Stimulated activated CD8-positive, alpha-beta memory T cell treated with anti-CD3 and anti-CD28 coated beads, Interleukin-15, amount 100 ng/mL, for 48 hours (primary cell): ENCODE data around the gene RPLP1.
A peak's percentile ranks its signal among the peaks of the same experiment; 100 is the strongest.

Source experiments
- DNase-seq, 2 donors: peaks; one replicate each; pipeline ENCODE4 v3.0.0-alpha.2; 2020; ENCODE audit warnings: low read depth in 2 of 2

Gene RPLP1

DNA sequence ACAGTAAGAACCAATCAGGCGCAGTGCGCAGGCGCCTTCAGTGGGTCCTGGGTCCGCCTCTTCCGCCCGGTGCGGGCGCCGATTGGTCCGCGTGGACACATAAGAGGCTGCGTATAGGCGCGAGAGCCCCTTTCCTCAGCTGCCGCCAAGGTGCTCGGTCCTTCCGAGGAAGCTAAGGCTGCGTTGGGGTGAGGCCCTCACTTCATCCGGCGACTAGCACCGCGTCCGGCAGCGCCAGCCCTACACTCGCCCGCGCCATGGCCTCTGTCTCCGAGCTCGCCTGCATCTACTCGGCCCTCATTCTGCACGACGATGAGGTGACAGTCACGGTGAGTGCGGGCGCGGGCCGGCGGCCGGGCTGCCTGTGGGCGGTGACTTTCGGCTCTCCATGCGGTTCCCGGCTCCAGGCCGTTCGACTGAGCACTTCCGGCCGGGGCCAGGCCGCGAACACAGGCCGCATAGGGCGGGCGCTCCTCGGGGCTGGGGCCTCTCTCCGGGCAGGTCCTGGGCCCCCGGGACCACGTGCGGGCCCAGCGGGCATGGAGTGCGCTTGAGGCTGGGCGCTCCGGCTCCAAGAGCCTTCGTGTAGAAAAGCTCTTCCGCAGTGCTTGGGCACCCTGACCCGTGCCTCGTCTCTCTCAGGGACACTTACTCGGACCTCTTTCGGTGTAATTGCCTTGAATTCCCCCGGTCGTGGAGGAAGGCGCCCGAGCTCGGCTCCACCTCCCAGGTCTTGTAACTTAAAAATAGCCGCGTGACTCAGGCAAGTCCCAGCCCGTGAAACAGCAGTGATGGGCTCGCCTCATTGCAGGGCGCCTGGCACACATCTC lies at the start of gene RPLP1:
Gene RPLP1 (plus strand): TSS at position 127 of the 830 bp plus-strand sequence. CDS start 131 bp downstream, at position 258.
- DNase-seq = peak; percentile 87 to 90

DNA sequence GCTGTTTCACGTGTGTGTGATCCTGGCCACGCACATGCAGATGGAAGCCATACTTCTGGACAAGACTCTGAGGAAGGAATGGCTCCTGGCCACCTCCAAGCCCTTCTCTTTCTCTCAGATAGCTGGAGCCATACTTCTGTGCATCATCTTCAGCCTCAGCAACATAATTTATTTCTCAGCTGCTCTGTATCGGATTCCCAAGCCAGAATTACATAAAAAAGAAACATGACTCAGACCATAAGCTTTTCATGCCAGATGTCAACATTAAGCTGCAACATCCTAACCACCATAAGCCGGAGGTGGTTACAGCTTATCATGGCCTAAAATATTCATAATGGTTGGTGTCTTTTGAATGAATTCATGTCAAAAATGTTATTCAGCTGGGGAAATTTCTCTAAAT lies 49.0 kb upstream of the RPLP1 start:
- DNase-seq = no peak

DNA sequence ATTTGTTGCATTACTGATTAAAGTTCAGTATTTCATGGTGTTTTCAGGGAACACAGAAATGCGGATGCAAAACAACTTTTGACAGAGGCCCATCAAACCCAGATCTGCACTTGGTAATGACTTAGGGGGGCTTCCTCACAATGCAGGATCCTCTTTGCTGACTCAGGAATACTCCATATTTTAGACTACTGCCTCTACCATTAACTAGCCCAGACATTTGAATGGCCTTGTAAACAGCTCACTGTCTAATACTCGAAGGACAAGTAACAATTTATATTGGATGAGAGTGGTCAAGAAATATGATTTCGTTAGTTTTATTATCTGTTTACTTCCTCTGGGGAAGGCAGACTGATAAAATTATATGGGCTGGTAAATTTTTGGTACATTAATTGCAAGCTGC lies 47.5 kb upstream of the RPLP1 start:
- no peak for DNase-seq

DNA sequence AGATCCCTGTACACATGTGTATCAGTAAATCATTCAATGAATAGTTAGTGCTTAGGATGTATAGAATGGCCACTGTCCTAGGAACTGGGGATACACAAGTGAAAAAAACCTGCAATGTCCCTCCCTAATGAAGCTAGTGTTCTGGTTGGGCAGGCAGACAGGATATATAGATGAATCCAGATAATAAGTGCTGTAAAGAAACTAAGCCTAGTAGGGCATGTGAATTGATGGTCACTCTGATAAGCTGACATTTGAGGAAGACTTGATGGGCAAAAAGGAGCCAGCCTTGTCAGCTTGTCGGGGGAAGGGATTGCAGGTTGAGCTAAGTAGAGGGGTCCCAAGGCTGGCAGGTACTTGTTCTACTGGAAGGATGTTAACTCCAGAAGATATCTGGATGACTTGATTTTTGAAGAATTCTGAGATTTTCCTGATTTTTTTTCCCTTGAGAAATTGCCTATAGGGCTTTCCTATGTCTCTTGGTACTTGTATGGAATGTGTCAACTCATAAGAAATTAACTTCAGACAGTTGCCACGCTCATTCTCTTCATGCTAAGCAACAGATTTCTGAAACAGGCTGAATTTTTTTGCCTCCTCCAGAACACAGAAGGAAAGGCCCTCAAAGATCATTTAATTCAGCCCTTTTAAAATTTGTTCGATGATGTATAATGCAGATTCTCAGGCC lies 44.8 kb upstream of the RPLP1 start:
- no peak for DNase-seq

DNA sequence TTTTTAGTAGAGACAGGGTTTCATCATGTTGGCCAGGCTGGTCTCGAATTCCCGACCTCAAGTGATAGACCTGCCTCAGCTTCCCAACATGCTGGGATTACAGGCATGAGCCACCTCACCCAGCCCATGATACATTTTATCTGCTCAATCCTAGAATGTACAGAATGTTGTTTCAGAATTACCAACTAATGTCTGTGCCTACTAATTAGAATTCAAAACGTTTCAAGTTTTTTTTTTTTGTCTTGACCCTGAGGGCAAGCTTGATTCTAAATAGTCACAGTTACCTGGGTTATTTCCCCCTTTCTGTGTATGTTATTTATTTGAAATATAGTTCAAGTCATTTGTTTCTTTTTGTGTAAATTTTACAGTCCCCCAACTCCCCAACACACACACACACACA lies 43.8 kb upstream of the RPLP1 start:
- DNase-seq = no peak

DNA sequence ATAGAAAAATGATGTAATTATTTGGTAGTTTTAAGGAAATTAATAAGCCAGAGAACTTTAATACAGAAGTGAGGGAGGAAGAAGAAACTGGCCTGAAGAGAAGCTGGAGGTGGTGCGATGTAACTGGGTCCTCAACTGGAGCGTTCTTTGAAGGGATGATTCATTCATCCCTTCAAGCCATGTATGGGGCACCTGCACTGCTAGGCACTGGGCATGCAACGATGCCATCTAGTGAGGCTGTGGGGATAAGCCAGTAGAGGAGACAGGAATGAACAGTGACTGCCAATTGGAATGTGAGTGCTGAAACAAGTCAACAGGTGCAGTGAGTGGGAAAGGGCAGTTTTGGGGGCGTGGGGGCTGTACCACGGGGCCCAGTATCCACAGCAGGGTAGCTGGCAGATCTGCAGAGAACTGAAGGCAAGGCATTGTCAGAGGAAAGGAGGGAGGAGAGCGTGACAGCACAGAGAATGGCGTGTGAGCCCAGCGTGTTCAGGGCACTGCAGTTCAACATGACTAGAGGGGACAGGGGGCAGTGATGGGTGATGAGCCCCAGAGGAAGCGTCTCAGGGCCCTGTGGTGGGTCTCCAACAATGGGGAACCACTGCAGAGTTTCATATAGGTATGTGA lies 42.3 kb upstream of the RPLP1 start:
- no peak for DNase-seq

DNA sequence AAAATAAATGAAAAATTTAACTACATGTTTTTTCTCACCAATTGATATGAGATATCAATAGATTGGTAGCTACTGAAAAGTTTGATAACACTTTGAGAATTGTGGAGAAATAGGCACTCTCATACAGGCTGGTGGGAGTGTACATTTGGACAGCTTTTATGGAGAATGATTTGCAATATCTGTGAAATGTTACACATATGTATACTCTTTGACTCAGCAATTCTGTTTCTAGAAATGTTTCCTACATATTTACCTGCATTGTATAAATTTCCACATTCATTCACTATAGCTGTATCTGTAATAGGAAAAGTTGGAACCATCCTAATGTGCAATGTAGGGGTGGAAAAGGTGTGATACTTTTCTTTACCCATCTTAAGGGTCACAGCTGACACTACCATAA lies 40.3 kb upstream of the RPLP1 start:
- no peak for DNase-seq

DNA sequence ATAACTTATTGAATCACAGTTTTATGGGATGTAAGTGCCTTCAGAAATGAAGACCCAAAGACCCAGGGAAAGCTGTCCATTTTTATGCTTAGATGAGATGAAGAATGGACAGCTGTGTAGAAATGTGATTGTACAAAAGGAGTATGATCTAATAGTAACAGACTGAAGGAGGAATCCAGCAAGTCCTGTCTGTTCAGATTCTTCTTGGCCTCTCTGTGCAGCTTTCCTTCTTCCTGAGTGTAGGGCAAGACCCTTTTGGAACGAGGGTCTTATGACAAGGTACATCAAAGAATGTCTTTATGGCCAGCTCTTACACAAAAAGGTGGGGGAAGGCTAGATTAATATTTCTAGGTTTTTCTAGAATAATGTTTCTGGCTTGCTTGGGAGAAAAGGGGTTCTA lies 39.9 kb upstream of the RPLP1 start:
- DNase-seq = no peak

DNA sequence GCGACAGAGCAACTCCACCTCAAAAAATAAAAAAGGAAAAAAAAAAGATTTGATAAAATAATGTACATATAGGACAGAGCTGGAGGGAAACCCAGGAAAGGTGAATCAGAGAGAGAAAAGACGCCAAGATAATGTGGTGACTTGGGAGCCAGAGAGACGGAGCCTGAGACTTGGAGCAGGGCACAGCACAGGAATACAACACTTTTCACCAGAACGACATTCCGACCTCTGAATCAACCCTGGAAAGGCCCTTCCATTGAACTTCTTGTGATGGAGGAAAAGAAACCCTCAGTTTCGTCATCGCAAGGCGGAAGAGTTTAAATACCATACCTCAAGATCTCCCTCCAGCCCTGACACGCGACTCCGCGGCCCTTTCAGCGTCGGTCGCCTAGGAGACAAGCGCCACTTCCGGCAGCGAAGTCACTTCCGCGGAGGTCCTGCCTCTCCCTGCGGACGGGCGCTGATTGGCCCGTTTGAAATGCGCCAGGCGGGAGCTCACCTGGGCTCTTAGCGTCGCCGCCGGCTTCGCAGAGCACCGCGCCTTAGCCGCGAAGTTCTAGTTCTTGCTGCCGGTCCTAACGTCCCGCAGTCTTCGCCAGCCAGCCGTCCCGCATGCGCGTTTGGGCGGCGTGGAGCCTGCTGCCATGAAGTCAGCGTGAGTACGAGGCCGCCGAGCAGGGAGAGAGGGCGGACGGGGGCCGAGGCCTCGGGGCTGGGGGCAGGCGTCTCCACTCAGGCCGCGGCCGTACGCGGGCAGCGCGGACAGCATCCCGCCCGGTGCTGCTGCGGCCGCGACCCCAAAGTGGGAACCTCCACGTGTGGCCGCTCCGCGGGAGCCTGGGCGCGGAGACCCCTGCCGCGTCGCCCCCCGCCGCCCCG lies 38.6 kb upstream of the RPLP1 start, which contains the start of gene KIF23:
Gene KIF23 (plus strand): TSS at position 528 of the 879 bp plus-strand sequence. CDS start 117 bp downstream, at position 645.
- peak; percentile 89 to 90 for DNase-seq

DNA sequence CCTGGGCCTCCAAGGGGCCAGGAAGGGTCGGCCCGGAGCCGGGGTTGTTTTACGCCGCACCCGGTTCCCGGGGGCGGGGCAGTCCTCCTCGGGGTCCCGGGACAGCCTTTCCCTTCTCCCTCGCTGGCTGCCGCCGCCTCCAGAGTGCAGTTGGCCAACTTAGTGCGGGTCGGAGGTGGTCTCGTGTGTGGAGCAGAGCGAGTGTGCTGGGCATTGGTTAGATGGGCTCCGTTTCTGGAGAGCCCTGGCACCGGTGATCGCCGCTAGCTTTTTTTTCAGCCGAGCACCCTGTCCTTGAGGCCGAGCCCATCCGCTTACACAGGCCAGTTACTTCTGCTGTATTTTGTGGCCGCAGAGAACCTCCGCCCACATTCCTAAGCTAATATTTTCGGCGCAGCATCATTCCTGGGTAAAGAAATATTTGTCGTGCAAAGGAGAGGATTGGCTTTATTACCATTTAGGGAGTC lies 37.9 kb upstream of the RPLP1 start:
- no peak for DNase-seq

DNA sequence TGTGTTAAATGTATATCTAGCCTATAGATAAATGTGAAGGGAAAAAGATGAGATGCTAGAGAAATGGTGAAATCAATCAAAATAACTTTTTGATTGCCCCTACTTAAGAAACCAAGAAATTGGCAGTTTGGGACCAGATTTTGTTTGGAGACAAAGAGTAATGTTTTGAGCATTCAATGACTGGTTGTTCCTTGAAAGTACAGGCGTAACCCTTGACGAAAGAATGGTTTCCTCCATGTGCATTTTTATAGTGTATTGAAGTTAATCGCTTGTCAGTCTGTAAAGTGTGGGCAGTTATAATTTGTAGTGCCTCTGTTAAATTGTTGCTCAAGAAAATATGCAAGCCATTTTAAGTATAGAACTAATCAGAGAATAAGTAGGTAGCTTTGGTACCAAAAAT lies 37.2 kb upstream of the RPLP1 start:
- DNase-seq = no peak

DNA sequence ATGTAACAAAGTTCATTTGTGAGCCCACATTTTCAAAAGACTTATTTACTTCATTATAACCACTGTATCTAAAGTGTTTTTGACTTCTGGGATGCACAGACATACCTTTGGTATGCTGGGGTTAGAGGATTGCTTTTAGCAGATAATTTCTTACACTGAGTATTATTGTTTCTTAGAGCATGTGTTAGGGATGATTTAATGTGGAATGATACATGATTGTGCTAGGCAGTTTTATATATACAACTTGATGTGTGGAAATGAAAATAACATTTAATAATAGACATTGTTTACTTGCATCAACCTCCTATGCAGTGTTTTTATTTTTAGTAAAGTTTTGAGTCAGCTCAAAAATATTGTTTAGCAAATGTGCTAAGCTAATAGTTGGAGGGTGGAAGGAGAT lies 35.0 kb upstream of the RPLP1 start:
- DNase-seq = no peak

DNA sequence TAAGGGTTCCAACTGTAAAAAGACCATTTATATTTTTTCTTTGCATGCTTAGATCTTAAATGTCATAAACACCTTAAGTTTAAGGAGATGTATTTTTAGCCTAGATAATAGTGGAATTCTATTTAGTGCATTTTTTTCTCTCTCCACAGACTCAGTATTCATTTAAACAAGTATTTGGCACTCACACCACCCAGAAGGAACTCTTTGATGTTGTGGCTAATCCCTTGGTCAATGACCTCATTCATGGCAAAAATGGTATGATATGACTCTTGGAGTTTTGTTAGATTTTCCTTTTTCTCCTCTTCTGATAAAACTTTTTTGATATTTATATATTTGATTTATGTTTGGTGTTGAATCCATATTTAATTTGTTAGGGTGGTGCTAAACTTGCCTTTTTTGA lies 31.1 kb upstream of the RPLP1 start:
- no peak for DNase-seq

DNA sequence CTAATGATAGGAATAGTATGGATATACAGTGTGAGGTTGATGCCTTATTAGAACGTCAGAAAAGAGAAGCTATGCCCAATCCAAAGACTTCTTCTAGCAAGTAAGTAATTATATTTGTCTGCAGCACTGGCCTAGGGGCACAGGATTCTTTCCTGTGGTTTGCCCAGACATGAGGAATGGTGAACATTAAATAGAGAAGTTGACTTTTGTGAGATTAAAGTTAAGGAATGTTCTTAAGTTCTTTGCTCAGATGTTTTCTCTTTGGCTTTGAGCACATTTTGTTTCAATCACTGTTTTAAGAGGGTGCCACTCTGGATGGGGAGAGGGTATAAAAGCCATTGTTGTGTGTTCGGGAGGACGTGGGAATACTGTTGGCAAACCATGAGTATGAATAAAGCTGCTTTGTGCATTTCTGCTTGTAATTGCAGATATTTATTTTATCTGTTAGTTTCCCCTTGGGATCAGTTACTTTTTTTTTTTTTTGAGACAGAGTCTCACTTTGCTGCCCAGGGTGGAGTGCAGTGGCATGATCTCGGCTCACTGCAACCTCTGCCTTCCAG lies 30.2 kb upstream of the RPLP1 start:
- no peak for DNase-seq

DNA sequence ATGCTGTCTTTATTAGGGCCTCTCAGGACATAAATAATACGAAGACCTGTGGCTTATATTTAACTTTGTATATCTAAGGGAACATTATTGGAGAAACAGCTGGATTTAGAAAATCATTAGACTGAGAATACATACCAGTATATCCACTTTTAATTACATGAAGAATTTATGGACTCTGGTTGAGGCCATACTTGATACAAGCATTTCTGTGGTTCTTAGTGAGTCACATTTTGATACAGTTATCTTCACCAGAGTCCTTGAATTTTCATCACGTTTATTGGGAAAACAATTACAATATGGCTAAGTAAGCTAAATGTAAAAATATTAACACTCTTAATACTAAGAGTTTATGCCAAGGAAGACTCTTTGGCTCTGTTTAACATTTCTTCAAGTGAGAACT lies 28.6 kb upstream of the RPLP1 start:
- no peak for DNase-seq

DNA sequence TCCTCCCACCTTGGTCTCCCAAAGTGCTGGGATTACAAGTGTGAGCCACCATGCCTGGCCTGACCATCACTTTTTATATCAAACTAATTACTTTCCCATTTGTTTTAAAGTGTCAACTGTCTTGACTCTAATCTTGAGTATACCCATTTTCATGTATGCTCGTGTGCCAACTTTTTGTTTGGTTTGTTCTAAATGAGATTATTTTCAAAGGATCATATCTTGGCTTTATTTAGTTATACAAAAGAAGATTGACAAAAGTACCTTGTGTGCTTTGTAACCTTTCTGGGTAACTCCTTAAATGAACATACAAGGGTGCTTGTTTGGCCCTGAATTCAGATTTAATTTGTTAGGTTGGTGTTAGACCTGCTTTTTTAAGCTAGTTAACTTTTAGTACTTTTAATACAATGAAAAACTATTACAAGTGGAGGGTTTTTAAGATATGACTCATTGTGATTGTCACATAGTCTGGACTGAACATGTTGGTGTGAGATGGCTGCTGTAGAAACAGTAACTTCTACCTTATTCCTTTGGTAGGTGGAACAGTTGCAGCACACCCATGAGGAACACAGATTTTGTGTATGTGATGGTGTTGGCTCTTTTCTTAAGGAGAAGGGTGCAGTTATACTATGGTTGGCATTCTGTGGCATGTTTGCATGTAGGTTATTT lies 27.7 kb upstream of the RPLP1 start:
- no peak for DNase-seq

DNA sequence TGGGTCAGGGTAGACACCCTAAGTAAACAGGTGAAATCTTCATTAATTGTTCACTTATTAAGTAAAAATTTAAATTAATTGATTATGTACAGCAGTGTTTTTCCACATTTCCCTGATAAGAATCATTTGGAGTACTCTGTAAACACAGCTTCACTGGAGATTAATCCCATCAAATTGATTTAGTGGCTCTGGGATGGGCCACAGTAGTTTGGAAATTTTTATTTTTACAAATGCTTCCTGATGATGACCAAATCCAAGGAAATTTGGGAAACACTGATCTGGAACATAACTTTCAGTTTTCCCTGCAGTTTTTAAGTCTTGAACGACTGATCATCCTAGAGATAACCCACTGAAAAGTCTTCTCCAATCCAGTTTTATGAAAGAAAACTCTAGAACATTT lies 18.8 kb upstream of the RPLP1 start:
- no peak for DNase-seq

DNA sequence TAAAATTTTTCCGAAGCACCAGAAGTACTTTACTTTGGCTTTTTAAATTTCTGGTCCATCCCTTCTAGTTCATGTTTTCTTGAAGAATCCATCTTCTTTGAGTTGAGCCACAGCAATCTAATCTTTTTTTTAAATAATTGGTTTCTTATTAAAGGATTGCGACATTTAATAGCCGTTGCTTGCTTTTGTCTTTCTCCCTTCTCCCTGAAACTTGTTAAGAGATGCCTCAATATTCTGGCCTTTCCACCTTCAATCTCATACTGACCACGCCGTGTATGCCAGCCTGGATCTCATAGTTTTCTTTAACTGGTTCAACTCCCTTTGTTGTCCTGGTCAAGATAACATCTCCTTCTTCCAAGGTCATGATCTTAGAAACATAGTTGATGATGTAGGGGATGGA lies 18.4 kb upstream of the RPLP1 start:
- no peak for DNase-seq

DNA sequence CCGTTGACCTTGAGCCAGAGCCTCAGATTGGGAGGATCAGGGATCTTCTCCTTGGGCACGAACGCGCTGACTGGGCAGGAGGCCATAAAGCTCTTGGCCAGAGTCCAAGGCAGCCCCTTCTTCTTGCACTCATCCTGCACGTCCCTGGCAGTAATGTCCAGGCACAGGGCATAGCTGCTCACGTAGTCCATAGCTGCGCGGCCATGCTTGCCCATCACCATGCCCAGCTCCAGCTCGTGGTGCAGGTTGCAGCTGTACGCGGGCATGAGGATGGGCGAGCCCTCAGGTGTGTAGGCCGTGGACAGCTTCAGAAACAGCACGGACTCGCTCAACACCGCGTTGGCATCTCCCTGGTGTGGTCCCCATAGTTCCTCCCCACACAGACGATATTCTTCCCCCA lies 17.9 kb upstream of the RPLP1 start:
- no peak for DNase-seq

DNA sequence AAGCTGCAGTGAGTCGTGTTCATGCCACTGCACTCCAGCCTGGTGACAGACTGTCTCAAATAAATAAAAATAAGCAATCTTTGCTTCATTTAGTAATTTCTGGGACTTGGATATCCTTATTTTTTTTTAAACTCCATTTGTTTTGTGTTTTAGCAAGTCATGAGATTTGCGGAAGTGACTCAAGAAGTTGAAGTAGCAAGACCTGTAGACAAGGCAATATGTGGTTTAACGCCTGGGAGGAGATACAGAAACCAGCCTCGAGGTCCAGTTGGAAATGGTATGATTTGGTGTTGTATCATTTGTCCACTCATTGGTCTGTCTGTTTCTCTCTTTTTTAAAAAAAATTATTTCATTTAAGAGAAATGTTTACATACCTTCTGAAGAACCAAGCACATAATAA lies 16.6 kb upstream of the RPLP1 start:
- DNase-seq = no peak

DNA sequence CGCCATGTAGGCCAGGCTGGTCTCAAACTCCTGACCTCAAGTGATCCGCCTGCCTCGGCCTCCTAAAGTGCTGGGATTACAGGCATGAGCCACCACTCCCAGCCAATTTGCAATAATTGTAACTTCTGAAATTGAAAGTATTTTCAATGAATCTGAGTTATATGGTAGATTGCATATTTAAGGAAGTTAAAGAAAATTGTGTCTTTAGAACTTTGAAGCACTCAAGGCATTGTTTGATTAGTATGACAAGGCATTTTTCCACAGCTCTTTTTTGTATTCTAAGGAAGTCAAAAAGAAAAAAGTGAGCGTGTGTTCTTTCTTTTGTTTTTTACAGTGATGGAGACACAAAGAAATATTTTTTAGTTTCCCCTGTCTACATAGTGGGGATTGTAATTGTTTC lies 15.7 kb upstream of the RPLP1 start:
- no peak for DNase-seq
